GM18858 (cell line): ENCODE data around the gene MSMP.

Experiments used
- ATAC-seq: cut with Tn5 transposase; IDR thresholded peaks from one replicate; pipeline ENCODE4 v1.9.1; 2021; ENCODE audit not compliant: unreplicated experiment

The MSMP gene

DNA sequence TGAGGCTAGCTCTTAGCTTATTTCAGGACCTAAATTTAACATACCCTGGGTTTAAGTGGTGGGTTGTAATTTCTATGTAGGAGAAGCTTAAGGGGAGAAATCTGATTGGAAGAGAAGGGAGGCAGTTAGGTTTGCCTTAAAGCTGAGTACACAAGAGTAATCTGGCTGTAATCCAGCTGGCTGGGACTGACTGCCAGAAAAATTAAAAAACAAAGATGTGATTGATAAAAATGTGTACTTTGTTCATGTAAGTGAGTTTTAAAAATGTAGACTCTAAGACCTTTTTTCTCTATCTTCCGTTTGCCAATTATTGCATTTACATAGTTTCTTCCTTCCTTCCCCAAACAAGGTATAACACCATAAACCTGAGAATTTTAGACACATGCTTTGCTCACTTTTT lies 17.5 kb upstream of the MSMP start:
- ATAC-seq, result no peak

DNA sequence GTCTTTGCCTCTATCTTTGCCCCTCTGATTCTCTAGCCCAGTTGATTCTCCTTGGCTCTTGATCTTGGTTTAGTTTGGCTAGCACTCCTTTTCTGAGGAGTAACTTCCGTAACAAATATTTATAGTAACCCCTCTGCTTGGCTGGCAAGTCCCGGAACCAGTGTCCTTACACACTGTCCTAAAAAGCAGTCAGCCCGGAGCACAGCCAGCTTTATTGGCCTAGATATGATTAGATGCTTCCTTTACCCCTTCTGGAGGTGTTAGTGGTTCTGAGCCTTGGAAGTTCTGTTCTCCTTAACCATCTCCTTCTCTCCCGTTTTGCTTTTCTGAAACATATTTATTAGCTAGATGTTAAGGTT lies 17.0 kb upstream of the MSMP start:
- ATAC-seq, result no peak

DNA sequence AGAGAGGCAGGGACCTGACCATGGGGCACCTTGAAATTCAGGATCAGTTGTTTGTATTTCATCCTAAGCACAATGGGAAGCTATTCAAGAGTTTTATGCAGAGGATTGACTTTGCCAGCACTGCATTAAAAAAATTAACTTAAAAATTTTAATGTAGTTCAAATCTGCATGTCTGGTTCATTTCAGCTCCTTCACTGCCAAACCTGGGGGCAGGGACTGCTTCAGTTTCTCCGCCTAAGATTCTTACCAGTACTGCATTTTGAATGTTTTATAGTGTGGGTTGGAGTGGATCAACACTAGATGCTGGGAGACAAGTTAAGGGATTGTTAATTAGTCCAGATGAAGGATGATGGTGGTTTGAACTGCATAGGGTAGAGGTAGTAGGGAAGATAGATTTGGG lies 15.7 kb upstream of the MSMP start:
- ATAC-seq, result no peak

DNA sequence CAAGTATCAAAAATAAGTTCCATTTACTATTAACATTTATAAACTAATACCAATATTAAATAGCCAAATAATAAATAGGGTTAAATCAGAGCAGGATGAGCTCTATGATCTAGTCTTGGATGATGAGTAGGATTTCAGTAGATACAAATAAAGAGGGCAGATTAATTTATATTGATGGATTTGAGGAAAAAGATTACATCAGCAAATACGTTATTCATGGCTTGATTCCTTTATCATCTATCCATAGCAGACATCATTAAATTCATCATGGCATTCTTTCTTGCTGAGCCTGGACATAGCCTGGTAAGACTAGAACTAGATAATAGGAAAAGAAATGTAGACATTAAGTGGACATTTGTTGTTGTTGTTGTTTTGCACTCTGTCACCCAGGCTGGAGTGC lies 13.4 kb upstream of the MSMP start:
- ATAC-seq, result no peak

DNA sequence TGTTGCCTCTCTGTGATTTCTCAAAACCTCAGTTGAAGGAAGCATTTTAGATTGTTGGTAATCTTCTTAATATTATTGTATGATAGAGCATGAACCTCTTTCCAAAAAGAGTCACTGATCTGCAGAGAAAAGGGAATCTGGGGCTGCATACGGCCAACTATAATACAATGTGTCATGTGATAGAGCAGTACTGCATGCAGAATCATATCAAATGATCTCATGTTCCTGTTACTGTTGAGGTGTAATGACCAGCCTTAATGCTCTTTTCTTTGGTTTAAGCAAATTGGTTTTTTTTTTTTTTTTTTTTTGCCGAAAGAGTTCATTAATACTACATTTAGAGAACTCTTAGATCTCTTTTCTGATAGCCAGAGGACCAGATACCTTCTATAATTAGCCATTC lies 12.9 kb upstream of the MSMP start:
- no peak for ATAC-seq

DNA sequence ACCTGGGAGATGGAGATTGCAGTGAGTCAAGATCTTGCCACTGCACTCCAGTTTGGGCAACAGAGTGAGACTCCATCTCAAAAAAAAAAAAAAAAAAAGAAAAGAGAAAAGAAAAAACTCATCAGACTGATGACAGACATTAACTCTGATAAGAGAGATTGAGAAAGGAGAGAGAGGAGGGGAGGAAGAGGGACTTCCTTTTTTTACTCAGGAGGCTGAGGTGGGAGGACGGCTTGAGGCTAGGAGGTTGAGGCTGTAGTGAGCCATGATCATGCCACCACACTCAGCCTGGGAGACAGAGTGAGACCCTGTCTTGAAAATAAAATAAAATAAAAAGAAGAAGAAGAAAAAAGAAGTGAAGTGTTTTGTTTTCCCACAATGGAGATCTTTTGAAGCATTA lies 9.7 kb upstream of the MSMP start:
- ATAC-seq, result no peak

DNA sequence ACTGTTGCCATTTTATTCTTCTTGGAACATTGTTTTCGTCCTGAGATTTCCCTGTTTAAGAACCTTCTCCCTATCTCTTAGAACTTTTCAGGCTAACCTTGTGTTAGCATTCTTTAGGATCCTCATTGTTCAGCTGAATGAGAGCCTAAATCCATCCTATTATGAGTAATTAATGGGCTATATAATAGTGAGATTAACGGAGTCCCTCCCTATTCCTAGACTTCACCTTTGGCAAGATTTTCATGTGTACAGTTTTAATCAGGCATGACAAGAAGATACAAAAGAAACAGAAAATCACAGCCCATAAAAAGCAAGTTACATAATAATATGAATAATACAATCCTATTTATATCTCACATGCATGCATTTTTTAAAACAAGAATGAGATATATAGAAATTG lies 9.1 kb upstream of the MSMP start:
- ATAC-seq, result no peak

DNA sequence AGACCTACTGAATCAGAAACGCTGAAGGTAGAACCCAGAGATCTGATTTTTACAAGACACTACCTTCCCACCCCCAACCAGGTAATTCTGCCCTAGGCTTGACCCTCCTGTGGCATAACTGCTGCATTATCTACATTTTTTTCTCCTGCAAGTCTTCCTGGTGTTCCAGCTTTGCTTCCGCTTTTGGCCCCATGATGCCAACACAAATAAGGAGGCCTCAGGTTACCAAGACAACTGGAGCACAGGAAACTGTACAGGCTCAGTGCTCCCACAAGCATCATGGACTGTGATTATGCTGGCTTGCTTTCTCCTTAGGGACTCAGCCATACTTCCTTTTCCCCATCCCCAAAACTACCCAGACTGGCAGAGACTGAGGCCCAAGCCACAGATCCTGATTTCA lies 6.6 kb upstream of the MSMP start:
- no peak for ATAC-seq

DNA sequence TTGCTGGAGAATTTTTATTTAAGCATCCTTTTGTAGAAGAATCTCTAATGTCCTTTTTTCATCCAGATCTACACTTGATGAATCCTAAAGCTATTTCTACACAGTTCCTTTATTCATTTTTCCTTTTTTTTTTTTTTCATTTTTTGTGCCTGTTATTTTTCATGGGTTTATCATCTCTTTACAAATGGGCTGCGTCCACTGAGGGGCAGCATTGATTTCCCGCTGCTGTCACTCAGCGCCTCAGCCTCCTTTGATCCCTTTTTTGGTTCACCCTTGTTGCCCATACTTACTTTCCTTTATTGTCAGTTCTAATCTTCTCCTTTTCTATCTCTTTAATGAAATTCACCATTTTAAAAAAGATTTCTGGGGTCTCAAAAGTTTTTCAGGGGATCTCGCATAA lies 5.7 kb upstream of the MSMP start:
- no peak for ATAC-seq

DNA sequence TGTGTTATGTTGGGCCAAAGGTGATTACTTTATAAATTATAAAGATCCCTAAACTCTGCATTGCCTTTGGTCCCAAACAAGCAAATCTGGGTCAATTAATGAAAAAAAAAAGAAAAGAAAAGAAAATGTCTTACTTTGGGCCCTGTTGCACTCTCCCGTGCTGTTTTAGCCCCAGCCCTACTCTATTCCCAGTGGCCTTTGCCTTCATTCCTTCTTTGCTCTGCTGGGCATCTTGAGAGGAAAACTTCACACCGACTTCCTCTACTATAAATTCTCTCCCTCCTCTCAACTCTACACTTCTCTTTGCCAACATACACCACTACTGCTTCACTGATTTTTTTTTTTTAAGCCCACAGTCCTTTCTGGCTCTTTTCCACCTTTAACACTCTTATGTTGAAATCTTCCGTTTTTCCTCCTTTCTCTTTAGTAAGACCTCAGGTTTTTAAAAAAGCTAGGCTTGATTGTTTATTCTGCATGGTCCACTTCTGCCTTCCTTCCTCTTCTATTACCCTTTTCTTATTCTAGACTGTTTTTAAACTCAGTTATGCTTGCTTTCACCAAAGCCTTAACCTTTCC lies 4.5 kb upstream of the MSMP start:
- ATAC-seq, result no peak

DNA sequence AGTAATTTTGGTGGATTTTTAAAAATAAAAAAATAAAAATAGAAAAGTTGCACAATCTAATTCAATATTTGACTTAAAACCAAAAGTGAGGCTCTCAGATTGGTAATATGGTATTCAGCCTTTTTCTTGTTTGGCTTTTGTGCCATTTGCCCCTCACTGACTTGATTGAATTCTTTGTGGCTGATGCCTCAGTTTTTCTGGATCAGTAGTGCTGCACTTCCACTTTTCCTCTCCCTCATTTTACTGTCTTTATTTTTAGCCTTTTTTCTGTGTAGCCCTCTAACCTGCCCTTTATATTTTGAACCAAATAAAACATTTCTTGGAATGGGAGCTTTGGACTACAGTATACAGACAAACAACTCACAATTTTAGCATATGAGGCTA lies 3.8 kb upstream of the MSMP start:
- ATAC-seq, result no peak

DNA sequence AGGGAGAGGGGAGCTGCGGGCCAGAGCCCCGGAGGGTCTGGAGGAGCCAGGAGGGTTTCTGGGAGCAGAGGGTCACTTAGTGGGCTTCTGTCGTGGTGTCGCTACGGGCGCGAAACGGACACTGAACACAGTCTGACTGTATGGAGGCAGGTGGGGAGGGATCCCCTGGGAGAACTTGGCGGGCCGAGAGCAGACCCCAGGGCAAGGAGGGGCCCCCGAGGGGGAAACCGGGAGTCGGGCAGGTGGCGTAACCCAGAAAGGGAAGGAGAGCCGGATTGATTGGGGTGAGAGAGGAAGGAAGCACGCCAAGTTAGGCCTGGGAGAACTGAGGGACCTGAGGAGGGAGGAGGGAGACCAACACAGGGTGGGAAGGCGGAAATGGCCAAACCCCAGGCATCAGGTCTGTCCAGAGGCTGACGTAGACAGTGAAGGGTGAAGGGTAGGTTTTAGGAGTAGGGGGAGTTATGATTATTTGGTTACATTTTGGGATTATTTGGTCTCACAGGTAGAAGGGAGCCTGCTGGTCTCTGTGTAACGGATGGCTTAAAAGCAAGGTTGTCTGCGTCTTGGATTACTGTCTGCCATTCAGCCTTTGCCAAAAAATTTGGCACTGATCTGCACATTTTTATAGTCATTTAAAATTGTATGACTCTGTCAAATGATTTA lies 3.3 kb upstream of the MSMP start:
- ATAC-seq, result no peak

DNA sequence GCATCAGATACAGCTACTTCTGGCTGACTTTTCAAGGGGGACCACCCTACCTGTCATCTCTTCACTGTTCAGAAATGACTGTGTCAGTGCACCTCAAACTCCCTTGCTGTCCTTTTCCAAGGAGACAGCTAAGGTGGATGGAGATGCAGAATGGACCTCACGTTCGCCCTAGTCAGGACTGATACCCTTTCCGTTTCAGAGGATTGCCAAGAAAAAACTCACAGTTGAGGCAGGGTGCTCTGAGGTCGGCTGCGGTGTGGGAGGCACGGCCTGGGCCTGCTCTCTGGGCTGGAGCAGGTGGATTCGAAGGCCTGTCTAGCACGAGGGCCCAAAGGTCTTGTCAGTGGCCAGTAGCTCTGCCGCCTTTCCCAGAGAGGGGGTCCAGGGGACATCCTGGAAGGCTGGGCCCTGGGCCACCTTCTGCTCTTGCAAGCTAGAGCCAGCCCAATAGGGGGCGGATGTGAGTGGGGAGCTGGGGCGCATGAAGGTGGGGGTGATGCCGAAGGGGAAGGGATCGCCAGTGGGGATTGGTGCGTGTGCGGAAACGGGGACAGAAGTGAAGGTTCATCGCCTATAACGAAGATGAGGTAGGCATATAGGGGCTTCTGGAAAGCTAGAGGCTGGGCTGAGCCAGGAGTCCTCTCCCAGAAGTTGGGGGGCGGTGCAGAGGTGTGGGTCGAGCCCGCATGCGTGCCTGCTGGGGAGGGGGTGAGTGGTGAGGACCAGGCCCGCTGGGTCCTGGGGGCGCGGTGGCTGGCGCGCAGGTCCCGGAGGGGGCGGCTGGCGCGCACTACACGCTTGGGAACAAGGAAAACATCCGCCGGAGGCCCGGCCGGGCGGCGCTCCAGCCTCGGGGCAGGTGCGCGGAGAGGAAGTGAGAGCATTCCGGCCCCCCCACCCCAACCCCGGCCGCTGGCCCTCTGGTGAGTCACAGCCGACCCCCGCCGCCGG lies 2.5 kb upstream of the MSMP start:
- no peak for ATAC-seq

DNA sequence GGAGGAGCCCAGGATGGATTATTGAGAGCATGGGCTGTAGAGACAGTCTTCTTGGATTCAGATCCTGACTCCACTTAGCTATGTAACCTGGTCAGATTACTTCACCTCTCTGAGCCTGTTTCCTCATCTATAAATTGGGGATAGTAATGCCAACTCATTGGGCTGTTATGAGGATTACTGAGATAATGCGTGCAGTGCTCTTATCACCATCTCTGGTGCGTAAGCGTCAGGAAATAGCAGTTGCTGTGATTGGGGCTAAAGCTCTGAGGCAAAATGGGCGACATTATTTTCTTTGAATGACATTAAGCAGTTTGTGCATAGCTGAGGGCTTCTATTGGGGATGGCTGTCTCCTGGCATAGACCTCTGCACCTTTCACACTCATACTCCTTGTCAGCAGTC lies 995 bp upstream of the MSMP start:
- ATAC-seq, result no peak

DNA sequence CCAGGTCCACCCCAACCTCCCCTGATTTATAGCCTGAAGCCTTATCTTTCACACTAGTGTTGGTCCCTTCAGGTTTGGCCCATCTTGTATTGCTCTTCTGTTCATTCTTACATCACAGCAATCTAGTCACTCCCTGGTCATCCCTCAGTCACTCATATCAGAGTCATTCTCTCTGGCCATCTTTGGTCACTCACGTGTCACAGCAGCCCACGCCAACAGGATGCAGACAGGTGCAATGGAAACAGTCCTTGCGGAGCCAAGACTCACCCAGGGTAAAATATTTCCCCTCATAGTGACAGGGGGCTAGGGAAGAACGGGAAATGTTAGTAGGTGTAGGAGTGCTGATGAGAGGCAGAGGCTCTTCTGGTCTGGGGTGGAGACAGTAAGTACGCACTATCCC lies 610 bp downstream of the MSMP start:
- ATAC-seq, result no peak

DNA sequence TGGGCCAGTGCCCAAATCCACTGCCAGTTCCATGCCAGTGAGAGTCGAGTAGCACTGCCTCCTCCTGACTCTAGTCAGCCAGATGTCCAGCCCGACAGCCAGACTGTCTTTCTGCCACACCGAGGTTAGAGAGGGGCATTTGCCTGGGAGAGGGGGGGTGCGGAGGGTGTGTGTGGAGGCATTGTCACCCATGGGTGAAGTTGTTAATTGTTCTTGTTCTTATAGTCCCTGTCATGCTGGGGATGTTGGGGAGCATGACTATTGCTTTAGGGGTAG lies 3.9 kb downstream of the MSMP start:
- no peak for ATAC-seq

DNA sequence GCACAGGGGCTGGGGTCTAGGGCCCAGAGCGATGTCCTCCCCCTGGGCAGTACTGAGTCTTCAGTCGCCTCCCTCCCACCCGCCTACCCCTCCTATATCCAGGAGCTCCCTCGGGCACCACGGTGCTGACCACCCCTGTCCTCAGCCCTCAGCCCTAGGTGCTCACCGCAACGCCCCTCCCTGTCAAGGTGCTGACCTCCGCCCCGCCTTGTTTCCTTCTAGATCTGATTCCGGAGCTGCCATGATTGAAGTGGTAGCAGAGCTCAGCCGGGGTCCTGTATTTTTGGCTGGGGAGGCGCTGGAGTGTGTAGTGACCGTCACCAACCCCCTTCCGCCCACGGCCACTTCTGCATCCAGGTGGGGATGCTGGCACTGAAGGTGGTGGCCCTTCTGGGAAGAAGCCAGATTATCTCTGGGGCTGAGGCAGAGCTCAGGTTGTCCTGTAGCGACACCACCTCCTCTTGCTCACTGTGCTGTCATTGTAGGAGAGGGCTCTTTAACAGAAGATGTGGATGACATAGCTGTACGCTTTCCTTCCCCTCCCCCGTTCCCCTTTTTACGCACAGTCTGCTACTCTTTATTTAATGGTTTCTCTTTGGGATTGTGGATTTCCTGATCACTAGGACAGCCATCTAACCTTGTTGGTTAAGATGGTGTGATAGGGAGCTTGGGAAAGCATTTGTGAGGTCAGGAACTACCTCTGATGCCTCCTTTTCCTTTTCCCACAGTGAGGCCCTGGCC lies 4.4 kb downstream of the MSMP start:
- peak; percentile 11 for ATAC-seq

DNA sequence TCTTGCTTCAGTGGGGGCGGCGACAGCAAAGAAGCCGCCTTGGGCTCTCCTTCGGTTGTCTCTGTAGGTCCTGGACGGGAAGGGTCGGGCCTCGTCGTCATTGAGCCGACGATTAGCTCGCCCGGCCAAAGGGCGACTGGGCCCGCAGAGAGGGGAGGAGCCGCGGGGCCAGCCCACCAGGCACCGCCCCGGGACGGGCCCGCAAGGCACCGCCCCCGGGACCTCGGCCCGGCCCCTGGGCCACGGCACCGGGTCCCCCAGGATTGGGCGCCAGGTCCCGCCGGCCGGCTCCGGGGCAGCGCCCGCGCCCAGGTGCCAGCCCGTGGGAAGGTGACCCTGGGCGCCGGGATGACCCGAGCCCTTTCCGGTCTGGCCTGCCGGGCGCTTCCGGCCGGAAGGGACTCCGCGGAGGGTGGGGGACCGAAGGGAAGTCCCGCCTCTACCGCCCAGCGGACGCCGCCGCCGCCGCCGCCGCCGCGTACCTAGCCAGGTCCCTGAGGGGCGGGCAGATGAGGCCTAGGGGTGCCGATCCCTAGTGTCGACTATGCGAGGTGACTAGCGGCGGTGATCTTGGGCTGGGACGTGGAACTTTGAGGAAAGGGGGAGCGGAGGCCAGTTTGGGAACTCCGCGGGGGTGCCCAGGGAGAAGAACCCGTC lies 5.1 kb downstream of the MSMP start, which contains the start of the genes GBA2 and RGP1:
TSS of gene GBA2 (minus strand) at position 371 of the 657 bp plus-strand sequence. CDS start 524 bp downstream, outside the sequence.
TSS of gene RGP1 (plus strand) at position 430 of the 657 bp plus-strand sequence. CDS start 469 bp downstream, outside the sequence.
- peak; percentile 63 for ATAC-seq

DNA sequence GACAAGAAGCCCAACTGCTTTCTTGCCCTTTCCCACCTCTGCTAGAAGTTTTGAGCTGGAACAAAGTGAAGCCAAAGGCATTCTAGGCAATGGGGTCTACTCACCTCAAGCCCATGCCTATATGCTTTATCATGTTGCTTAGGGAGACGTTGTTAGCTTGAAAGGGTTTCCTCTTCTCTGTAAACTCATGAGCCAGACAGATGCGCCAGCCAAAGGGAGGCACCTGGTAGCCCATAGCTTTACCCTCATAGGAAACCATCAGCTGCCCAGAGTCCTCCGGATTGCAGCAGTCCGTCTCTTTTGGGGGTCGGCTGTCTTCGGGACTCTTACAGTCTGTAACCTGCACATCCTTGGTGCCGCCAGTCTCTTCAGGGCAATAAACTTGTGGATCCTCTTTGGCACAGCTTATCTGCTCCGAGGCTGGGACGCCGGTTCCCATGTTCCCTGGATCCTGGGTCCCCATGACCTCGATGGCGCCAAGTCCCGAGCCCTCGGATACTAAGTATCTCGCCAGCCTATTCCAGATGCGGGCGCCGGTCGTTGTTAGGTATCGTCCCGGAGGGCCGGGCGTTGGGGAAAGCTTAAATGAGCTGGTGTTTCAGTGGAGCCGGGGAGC lies 5.7 kb downstream of the MSMP start:
- no peak for ATAC-seq

DNA sequence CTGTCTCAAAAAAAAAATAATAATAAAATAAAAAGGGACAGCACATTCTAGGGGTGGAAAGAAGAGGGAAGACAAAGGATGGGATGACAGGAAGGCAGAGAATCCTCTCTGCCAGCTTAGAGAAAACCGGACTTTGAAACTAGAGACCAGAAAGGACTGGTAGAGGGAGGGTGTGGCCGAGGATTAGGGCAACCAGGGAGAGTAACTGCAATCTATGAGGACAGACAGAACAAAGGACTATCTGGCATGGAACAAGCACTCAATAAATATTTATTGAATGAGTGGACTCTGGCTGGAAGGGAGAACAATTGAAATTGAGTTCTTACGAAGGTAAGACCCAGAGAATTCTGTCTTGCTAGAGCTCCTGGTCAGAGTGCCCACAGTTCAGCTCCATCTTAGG lies 7.5 kb downstream of the MSMP start:
- no peak for ATAC-seq

DNA sequence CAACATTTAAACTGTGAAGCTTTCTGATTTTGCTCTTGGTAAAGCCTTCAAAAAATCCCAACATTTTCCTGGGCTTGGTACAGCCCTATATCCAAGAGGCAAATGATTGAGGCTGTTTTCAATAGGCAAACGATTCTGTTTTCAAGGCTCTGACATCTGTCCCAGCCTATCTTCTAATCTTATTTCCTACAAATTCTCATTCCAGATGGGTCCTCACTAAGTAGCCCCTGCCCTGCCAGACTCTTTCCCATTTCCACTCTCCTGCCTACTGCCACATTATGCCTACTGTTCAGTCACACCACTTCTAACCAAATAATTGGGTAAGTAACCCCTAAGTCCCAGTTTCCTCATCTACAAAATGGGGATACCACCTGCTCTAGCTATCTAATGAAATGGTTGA lies 8.5 kb downstream of the MSMP start:
- ATAC-seq, result no peak
